Measurements from ENCODE around the gene SNX5. TPM values are rescaled to one million over a fixed set of nuclear protein-coding genes. Genes with fewer than 3 reads are reported as not detected.

SNX5 gene
- total and polyA plus RNA-seq, 10 of the 15 experiments (the other 5 are each of a cell fraction or from before 2014, with no cell fraction given) = 92.9 to 316 (median 245) TPM

GRCh38 chr20:17941826-17942196 is 26.8 kb downstream of the SNX5 start:
- in situ Hi-C loops (cut with MboI) = loop anchor here (5.0 kb wide), 1 partner anchor 50 kb away; no protein-coding TSS in a partner anchor
- Histone ChIP-seq H3K9me3 (replicated peaks; ENCODE audit: control insufficient read depth, insufficient read depth, low read length) (no peaks in the 10 kb centered on the region), H3K27me3 (replicated peaks in 1 of 2; ENCODE audit: control insufficient read depth in 2 of 2, insufficient read depth in 2 of 2, low read length in 1 of 2) (no peaks in the 10 kb centered on the region), H3K36me3 (ENCODE audit: control insufficient read depth in 2 of 2, insufficient read depth in 2 of 2, low read length in 1 of 2) (peaks cover 18 to 38% of the 10 kb centered on the region in 2 experiments), H3K9ac (ENCODE audit: control insufficient read depth, insufficient read depth, low read length) (no peak overlapping the region), H2AFZ (ENCODE audit: control insufficient read depth, low read depth, low read length) (no peak overlapping the region), H3K4me2 (ENCODE audit: control insufficient read depth, insufficient read depth) (no peak overlapping the region), H3K79me2 (ENCODE audit: control insufficient read depth, insufficient read depth, low read length) (peaks cover 11% of the 10 kb centered on the region), H3K4me1 (ENCODE audit: control insufficient read depth, insufficient read depth, low read length) (peaks cover 34% of the 10 kb centered on the region), H3K27ac (ENCODE audit: control insufficient read depth, insufficient read depth) (no peak overlapping the region), H4K20me1 (ENCODE audit: control insufficient read depth, insufficient read depth) (peaks cover 5% of the 10 kb centered on the region; the same call in 1 of the 2 replicates), H3K4me3 (no peak overlapping the region)
- no TSS peak for BruUV-seq (replicated peaks)
- intact Hi-C loops (cut with micrococcal nuclease; ENCODE audit: unreplicated experiment) = loop anchor here (1.0 kb wide), 1 partner anchor 54 kb away; no protein-coding TSS in a partner anchor
- RAD21 ChIA-PET (ENCODE audit: unreplicated experiment) = no interaction called here
- CTCF ChIA-PET = interaction anchor here (0.6 to 2.0 kb wide), 3 partner anchors 12 to 907 kb away, joined by 3 to 8 read pairs (median 7); partner anchors contain the start of gene RRBP1
- DNase-seq (ENCODE audit: low read depth, low spot score) (no peak), FAIRE-seq (no peak), ATAC-seq (no peak)
- WGBS (ENCODE audit: insufficient coverage, insufficient replicate concordance, low lambda C conversion rate, missing lambda C conversion rate) = 79% methylated on average over 3 of the region's 3 CpGs
- SMC1A ChIA-PET (ENCODE audit: uncharacterized antibody, unreplicated experiment) = interaction anchor here (0.8 to 2.1 kb wide), 3 partner anchors 16 to 75 kb away, joined by 3 to 7 read pairs (median 5); no protein-coding TSS in a partner anchor
- POLR2A ChIA-PET = interaction anchor here (0.6 to 1.0 kb wide), 2 partner anchors 65 to 243 kb away, joined by 3 read pairs; no protein-coding TSS in a partner anchor
- TF ChIP-seq BCL3 (IDR thresholded peaks at IDR 0.05; ENCODE audit: borderline replicate concordance, insufficient read depth, low read depth, low read length, poor library complexity, severe bottlenecking) (no peak), POLR2A (IDR thresholded peaks at IDR 0.05; ENCODE audit: low read depth, low read length) (no peak), SMAD5 (IDR thresholded peaks at IDR 0.05; ENCODE audit: low read depth) (no peak), RBBP5 (conservative IDR thresholded peaks at IDR 0.05) (no peak), ETV6 (conservative IDR thresholded peaks at IDR 0.05 in 1 of 2, IDR thresholded peaks at IDR 0.05 in 1 of 2; ENCODE audit: borderline replicate concordance in 1 of 2, low read depth in 1 of 2) (no peak), ZBTB33 (IDR thresholded peaks at IDR 0.05) (no peak), ELK1 (IDR thresholded peaks at IDR 0.05; ENCODE audit: low read depth, low read length) (no peak), GABPA (IDR thresholded peaks at IDR 0.05; ENCODE audit: low read depth) (no peak), BRCA1 (IDR thresholded peaks at IDR 0.05; ENCODE audit: low read depth, low read length) (no peak), HDAC2 (IDR thresholded peaks at IDR 0.05) (no peak), PBX3 (IDR thresholded peaks at IDR 0.05; ENCODE audit: insufficient replicate concordance, low read depth, low read length) (no peak), ZBTB40 (IDR thresholded peaks at IDR 0.05; ENCODE audit: borderline replicate concordance) (no peak), PKNOX1 (IDR thresholded peaks at IDR 0.05) (no peak)
